GM19395 (cell line): Measurements from ENCODE around the gene RAP2B.
"Not testable (repeated sequence)": the region's sequence is repeated elsewhere in the genome, so short reads cannot be mapped to it uniquely, and the experiment has no call there.

Source experiments
- ATAC-seq: cut with Tn5 transposase; IDR thresholded peaks from one replicate; pipeline ENCODE4 v1.9.1; 2021; ENCODE audit warnings: mild to moderate bottlenecking, moderate library complexity; ENCODE audit not compliant: unreplicated experiment

Gene RAP2B

DNA sequence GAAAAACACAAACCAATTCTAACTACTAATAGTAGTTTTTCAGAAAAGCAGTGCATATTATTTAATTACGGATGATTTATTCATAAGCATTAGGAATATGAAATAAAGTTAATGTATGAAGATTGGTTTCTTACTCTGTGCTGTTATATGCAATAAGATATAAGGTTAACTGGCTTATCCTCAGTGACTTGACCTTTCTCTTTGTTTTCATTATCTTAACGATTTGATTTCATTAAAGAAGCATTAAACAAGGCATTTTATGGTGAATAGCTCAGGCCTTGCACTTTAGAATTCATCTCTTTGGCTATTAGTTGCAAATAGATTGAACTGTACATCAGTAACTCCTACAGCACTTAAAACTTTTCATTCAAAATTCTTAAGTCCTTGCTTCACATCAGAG is 28.9 kb downstream of the RAP2B start:
- no peak for ATAC-seq

DNA sequence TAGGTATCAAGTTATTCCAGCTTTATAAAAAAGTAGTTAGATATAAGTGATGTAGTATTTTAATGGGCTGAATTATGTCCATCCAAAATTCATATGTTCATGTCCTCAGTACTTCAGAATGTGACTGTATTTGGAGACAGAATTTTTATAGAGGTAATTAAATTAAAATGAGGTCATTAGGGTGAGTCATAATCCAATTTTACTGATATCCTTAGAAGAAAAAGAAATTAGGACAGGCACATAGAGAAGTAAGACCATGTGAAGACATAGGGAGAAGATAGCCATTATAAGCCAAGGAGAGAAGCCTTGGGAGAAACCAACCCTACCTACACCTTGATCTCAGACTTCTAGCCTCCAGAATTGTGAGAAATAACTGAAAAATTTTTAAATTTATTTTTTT is 30.3 kb downstream of the RAP2B start:
- ATAC-seq = no peak

DNA sequence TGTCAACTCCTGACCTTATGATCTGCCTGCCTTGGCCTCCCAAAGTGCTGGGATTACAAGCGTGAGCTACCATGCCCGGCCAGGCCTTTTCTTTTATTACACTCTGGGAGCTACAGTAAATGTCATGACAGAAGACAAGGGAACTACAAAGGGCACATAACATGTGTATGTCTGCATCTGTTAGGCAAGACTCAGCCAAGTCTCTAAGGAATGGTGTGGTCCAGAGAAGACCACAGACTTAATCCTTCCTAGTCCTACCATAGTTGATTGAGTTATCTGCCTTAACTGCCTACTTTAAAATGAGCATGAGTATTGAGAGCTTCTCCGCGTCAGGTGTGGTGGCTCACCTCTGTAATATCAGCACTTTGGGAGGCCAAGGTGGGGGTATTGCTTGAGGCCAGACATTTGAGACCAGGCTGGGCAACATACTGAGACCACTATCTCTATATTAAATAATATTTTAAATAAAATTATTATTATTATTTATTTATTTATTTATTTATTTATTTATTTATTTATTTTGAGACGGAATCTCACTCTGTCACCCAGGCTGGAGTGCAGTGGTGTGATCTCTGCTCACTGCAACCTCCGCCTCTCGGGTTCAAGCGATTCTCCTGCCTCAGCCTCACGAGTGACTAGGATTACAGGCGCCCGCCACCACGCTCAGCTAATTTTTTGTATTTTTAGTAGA is 31.9 kb downstream of the RAP2B start:
- ATAC-seq = not testable (repeated sequence)

DNA sequence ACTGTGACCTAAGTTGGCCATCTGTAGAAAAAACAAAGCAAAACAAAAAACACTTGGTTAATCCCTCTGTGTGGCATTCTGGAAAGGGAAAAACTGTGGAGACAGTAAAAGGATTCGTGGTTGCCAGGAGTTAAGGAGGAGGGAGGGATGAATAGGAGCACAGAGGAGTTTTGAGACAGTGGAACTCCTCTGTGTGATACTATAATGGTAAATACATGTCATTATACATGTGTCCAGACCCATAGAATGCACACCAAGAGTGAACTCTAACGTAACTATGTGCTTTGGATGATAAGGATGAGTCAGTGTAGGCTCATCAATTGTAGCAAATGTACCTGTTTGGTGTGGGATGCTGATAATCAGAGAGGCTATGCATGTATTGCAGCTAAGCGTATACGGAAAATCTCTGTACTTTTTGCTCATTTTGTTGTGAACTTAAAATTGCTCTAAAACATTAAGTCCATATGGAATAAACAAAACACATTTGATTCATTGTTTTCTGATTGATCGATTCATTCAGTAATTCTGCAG is 33.4 kb downstream of the RAP2B start:
- no peak for ATAC-seq

DNA sequence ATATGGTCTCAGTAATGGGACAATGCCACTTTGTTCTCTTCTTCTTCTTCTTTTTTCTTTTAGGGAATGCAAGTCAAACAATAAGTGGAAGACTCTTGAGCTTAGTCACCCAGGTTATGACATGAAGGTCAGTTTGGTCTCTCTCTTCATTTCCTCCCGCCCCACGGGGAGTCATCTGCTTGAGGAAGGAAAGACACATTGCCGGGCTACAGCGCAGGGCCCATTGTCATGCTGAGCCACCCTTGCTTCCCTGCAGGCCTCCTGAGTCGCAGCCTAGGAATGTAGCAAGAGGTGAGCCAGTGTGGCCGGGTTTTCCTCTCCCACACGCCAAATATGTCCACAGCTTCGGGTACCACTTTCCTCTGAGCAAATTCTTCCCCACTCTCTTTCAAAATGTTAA is 47.6 kb downstream of the RAP2B start:
- ATAC-seq = no peak

DNA sequence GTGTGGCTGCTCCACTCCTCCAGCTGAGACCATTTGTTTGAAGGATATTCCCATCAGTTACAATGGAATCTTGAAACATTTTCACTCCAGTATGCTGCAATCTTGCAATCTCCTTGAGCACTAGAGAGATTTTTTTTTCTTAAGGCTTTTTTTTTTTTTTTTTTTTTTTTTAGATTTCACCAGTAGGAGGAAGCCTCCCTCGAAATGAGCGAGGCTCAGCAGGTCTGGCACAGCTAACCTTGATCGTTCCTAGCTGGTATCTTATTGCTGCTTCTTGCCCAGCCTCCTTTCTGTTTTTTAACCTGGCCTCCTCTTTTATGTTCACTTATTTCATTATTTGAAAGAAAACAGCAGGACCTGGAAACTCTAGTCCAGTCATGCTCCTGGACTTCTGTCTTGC is 48.1 kb downstream of the RAP2B start:
- no peak for ATAC-seq

DNA sequence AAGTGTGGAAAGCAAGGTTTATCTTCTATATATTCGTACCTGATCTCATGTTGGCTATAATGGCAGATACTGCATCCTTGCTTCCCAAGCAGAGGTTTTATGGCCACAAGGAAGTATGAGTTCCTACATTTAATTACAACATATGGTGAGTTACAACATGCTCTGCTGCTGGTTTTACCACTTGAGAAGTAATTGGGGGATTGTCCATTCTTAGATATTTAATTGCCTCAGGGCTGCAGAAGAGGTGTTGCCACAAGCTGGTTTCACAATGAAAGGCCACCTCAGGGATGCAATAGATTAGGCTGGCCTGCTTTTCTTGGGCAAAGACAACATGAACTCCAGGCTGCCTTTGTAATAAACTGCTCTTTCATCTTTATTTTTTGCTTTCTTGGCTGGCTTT is 48.6 kb downstream of the RAP2B start:
- ATAC-seq = no peak

DNA sequence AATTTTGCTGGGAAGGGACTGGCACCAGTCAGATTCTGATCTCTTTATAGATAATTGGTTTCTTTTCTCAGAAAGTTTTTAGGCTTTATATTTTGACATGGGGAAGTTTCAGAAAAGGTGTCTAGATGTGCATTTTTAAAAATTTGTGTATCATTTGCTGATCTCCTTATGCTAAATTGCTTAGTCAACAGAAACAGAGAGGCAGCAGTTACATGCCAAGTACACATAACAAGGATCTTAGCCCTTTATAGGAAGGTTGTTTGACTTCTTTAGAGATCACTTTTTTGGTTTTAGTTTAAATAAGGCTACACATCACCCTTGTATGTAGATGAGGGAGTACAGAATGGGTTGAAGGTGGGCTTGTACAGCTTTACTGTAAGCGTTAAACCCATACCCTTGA is 53.5 kb downstream of the RAP2B start:
- no peak for ATAC-seq

DNA sequence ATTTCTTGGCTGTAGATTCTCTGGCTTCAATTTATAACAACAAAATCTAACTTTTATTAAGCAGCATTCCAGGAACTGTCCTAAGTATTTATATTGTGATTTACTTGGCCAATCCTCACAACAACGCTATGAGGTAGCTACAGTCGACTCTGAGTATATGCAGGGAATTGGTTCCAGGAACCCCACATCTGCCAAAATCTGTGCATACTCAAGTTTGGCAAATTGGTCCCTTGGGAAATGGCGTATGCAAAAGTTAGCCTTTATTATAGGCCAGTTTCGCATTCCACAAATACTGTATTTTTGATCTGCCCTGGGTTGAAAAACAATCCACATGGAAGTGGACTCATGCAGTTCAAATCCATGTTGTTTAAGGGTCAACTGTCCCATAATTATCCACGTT is 53.9 kb downstream of the RAP2B start:
- ATAC-seq = no peak

DNA sequence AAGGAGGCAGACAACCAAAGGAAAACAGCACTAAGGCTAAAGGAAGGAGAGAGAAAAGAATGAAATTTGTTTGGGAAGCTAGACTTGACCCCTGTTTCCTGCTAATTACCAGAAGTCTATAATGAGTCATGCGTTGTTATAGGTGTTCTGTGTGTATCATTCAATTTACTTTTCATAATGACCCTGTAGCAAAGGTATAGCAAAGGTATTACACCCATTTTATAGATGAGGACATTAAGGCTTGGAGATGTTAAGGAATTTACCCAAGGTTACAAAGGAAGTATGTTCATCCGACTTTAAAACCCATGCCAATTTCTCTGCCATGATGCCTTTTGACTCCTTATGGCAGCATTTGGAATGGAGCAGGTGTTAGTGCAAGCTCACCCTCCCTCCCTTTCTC is 54.9 kb downstream of the RAP2B start:
- ATAC-seq = no peak

DNA sequence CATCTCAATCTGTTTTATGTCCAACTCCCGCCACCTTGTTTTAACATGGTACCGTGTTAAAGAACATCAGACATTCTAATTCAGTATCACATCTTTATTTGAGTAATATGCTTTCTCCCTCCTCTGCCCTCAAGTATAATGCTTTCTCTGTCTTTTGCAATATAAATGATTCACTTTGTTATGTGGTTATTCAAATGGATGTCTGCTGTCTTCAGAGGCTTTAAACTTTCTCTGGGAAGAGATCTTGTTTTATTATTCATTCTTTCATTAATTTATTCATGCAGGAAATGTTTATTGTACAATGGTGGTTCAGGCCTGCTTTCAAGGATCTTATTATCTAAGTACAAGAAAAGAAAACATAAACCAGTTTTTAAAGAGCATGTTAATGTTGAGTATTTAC is 57.1 kb downstream of the RAP2B start:
- no peak for ATAC-seq
